Suprapubic skin (tissue), 4 donors: ENCODE results near the gene CBS. TPM values are rescaled to one million over a fixed set of nuclear protein-coding genes. Genes with fewer than 3 reads are reported as not detected.

Source experiments
- DNase-seq, 2 donors: peaks; one replicate each; pipeline ENCODE4 v3.0.0-alpha.2; 2019; ENCODE audit warnings: low spot score in 2 of 2
- H3K27ac ChIP-seq: fragments of 200-600 bp; sonication (generic); one replicate; pipeline ENCODE4 v1.5.1; 2019
- H3K27me3 ChIP-seq: fragments of 200-600 bp; sonication (generic); one replicate; pipeline ENCODE4 v1.5.1; 2019
- H3K36me3 ChIP-seq: fragments of 200-600 bp; sonication (generic); one replicate; pipeline ENCODE4 v1.5.1; 2019
- H3K4me1 ChIP-seq: fragments of 200-600 bp; sonication (generic); one replicate; pipeline ENCODE4 v1.5.1; 2019
- H3K4me3 ChIP-seq: fragments of 200-600 bp; sonication (generic); one replicate; pipeline ENCODE4 v1.5.1; 2019; ENCODE audit warnings: mild to moderate bottlenecking
- H3K9me3 ChIP-seq: fragments of 200-600 bp; sonication (generic); one replicate; pipeline ENCODE4 v1.5.1; 2019
- CTCF ChIP-seq, 2 donors: fragments of 200-600 bp in 1 of 2; fragments of 450-650 bp in 1 of 2; sonication (generic) in 1 of 2; IDR thresholded peaks; one replicate each; pipeline ENCODE4 v1.5.1; 2016 to 2019; ENCODE audit warnings: antibody characterized with exemption in 2 of 2, mild to moderate bottlenecking in 1 of 2, moderate library complexity in 1 of 2
- EP300 ChIP-seq: sonication (generic); formaldehyde crosslinking; IDR thresholded peaks from one replicate; pipeline ENCODE4 v1.6.1; 2017; ENCODE audit warnings: antibody characterized with exemption
- POLR2A ChIP-seq, 2 donors: fragments of 450-650 bp; IDR thresholded peaks; one replicate each; pipeline ENCODE4 v1.6.1; 2017; ENCODE audit warnings: antibody characterized with exemption in 2 of 2, mild to moderate bottlenecking in 2 of 2, moderate library complexity in 2 of 2
- POLR2AphosphoS5 ChIP-seq, 3 donors: sonication (generic); formaldehyde crosslinking; IDR thresholded peaks; one replicate each; pipeline ENCODE4 v1.6.1; 2017; ENCODE audit warnings: antibody characterized with exemption in 3 of 3
- WGBS: methylation state at CpG from one replicate; pipeline ENCODE4 v1.1.5; 2018; 5-methylcytosine and 5-hydroxymethylcytosine counted together
- total RNA-seq, 4 donors: library from RNA; depleted of rRNA; stranded (reverse); fragments of >200 nt; gene quantifications; one replicate each; pipeline ENCODE4 v1.1.0, GENCODE V29; 2016

CBS gene
- total RNA-seq, 4 donors from 2014 or later, result 3.3 to 7.1 (median 6.1) TPM

DNA sequence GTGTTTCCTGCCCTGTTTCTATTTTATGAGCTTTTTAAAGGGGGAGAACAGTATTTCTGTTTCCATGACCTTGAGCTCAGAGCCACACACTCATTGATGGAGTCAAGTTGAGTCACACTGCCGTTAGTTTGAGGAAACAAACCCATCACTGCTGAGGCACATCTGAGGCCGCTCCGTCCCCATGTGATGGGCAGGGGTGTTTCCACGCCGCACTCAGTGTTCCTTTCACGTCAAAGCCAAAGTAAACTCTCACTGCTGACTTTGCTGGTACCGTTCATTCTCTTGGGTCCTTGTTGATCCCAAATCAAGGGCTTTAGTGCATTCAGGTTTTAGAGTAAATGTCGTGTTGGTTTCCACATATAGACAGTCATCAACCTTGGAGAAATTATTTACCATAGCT lies 52.5 kb downstream of the CBS start:
- no peak overlapping the region for H3K27ac ChIP-seq
- H3K4me1 ChIP-seq, result no peaks in the 10 kb centered on the region
- H3K36me3 ChIP-seq, result peaks cover 74% of the 10 kb centered on the region
- H3K9me3 ChIP-seq, result no peaks in the 10 kb centered on the region
- TF ChIP-seq EP300 (no peak), POLR2AphosphoS5 (IDR thresholded peaks at IDR 0.05) (no peak), CTCF (IDR thresholded peaks at IDR 0.05) (no peak), POLR2A (IDR thresholded peaks at IDR 0.05) (no peak)
- WGBS, result 96% methylated on average over 8 of the region's 8 CpGs
- DNase-seq, result no peak
- no peaks in the 10 kb centered on the region for H3K27me3 ChIP-seq
- H3K4me3 ChIP-seq, result no peak overlapping the region

DNA sequence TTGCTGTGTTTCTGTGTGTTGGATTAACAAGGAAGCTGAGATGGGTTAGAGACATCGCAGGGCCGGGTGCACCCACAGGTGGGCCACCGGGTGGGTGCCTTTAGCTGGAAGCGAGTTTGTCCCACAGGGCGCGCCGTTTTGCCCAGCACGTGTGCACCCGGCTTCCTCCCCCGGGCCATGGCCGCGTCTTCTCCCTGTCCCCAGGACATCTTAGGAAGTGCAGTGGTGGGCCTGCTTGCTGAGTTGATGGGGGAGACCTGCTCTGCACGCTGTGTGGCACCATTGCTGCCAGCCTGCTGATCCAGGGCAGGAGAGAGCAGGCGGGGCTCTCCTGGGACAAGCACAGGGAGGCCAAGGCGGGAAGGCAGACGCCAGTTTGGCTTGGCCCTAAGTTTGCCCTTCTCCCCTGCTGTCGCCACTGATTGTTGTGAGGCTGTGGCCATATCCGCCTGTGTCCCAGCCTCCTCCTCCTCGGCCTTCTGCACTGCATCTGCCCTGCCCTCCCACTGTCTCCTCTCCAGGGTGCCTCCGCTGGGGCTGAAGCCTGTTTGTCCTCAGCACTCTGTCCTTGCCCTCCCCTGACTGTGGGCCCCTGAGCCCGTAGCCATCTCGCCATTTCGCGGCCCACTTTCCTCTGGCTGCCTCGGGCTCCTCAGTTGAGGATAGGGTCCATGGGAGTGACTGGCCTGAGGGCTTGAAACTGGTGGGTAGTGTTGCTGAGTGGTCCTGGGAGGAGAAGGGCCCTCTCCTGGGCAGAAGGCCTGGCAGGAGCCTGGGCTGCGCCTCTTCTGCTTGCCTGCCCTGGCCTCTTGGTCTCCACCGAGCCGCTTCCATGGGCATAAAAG lies 53.7 kb downstream of the CBS start:
- H3K27ac ChIP-seq, result no peak overlapping the region
- H3K4me1 ChIP-seq, result no peaks in the 10 kb centered on the region
- no peaks in the 10 kb centered on the region for H3K9me3 ChIP-seq
- no peak for TF ChIP-seq POLR2A (IDR thresholded peaks at IDR 0.05)
- no peak for TF ChIP-seq POLR2AphosphoS5 (IDR thresholded peaks at IDR 0.05)
- no peak for TF ChIP-seq EP300
- TF ChIP-seq CTCF (IDR thresholded peaks at IDR 0.05), result no peak
- H3K36me3 ChIP-seq, result peaks cover 62% of the 10 kb centered on the region
- WGBS, result 94% methylated on average over 16 of the region's 28 CpGs
- H3K27me3 ChIP-seq, result no peaks in the 10 kb centered on the region
- DNase-seq, result no peak
- H3K4me3 ChIP-seq, result no peak overlapping the region

DNA sequence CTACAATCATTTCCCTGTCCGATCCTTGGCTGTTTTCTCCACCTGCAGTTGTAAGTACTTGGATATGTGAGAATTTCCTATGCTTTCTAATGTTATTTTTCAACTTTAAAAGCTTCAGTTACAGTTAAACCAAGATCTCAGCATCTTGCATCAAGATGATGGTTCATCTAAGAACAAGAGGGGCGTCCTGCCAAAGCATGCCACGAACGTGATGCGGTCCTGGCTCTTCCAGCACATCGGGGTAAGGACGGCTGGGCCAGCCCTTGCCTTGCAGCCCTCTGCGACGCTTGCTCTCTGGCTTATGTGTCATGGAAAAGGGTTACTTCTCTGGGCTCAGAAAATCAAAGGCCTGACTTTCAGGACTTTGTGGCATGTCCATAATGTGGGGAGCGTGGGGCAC lies 54.4 kb downstream of the CBS start:
- TF ChIP-seq POLR2A (IDR thresholded peaks at IDR 0.05), result no peak
- TF ChIP-seq POLR2AphosphoS5 (IDR thresholded peaks at IDR 0.05), result no peak
- TF ChIP-seq CTCF (IDR thresholded peaks at IDR 0.05), result no peak
- no peak for TF ChIP-seq EP300
- Histone ChIP-seq H3K27ac (no peak overlapping the region), H3K27me3 (no peaks in the 10 kb centered on the region), H3K4me3 (no peak overlapping the region), H3K9me3 (no peaks in the 10 kb centered on the region), H3K4me1 (no peaks in the 10 kb centered on the region), H3K36me3 (peaks cover 66% of the 10 kb centered on the region)
- 87% methylated on average over 10 of the region's 10 CpGs for WGBS
- DNase-seq, result no peak

DNA sequence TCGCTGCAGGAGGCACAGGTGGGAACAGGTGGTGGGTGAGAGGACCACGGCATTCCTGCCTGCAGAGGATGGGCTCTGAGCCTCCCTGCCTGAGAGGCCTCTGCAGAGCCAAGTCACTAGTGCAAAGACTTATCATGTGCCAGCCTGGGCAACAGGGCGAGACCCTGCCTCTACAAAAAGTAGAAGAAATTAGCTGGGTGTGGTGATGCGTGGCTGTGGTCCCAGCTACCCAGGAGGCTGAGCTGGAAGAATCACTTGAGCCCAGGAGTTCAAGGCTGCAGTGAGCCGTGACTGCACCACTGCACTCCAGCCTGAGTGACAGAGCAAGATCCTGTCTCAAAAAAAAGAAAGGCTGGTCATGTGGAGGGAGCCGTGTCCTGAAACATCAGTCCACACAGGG lies 54.9 kb downstream of the CBS start:
- peaks cover 65% of the 10 kb centered on the region for H3K36me3 ChIP-seq
- no peak overlapping the region for H3K27ac ChIP-seq
- H3K4me1 ChIP-seq, result no peaks in the 10 kb centered on the region
- no peaks in the 10 kb centered on the region for H3K9me3 ChIP-seq
- TF ChIP-seq CTCF (IDR thresholded peaks at IDR 0.05) (no peak), EP300 (no peak), POLR2A (IDR thresholded peaks at IDR 0.05) (no peak), POLR2AphosphoS5 (IDR thresholded peaks at IDR 0.05) (no peak)
- WGBS, result 95% methylated on average over 6 of the region's 6 CpGs
- no peaks in the 10 kb centered on the region for H3K27me3 ChIP-seq
- no peak overlapping the region for H3K4me3 ChIP-seq
- DNase-seq, result no peak

DNA sequence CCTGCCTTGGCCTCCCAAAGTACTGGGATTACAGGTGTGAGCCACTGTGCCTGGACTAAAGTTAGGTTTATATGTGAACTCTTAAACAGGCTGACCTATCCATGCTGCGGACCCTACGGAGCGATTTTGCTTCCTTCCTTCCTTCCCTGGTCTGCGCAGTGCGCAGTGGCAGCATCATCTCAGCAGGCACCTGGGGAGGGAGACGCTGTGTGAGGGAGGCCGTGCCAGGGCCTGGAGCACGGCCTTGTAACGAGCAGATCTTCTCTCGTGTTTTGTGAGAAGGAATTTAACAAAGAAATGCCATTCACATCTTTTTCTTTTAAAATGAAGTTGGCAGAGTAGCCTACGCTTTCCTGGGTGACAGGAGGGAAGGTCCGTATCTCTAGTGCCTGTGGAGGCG lies 55.5 kb downstream of the CBS start:
- 92% methylated on average over 13 of the region's 13 CpGs for WGBS
- no peak for DNase-seq
- no peak overlapping the region for H3K27ac ChIP-seq
- TF ChIP-seq EP300 (no peak), POLR2AphosphoS5 (IDR thresholded peaks at IDR 0.05) (no peak), CTCF (IDR thresholded peaks at IDR 0.05) (no peak), POLR2A (IDR thresholded peaks at IDR 0.05) (no peak)
- H3K4me1 ChIP-seq, result no peaks in the 10 kb centered on the region
- H3K36me3 ChIP-seq, result peaks cover 59% of the 10 kb centered on the region
- H3K4me3 ChIP-seq, result no peak overlapping the region
- no peaks in the 10 kb centered on the region for H3K27me3 ChIP-seq
- no peaks in the 10 kb centered on the region for H3K9me3 ChIP-seq
